ENCODE results near the gene LDLRAD4.

DNA sequence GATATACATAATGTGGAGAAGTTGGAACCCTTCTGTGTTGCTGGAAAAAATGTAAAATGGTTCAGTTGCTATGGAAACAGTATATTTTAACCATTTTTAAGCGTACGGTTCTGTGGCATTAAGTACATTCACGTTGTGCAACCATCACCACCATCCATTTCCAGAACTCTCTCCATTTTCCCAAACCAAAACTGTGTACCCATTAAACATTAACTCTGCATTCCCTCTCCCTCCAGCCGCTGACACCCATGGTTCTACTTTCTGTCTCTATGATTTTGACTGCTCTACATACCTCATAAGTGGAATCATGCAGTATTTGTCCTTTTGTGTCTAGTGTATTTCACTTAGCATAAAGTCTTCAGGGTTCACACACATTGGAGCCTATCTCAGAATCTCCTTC, 67.3 kb downstream of the LDLRAD4 start:
- TF ChIP-seq CTCF (conservative IDR thresholded peaks at IDR 0.05), result no peak
- no peak for TF ChIP-seq EZH2 (IDR thresholded peaks at IDR 0.05; ENCODE audit: low read depth)

Measured in PC-9 (cell line).